Neural cell (in vitro differentiated cells): Measurements from ENCODE around the gene PLA2G6. TPM values are rescaled to one million over a fixed set of nuclear protein-coding genes. Genes with fewer than 3 reads are reported as not detected.

ENCODE experiments used
- H2AFZ ChIP-seq: fragments of 200-600, 300-800 bp; sonication (generic), shearing (Covaris generic); 2 replicates; pipeline ENCODE4 v1.6.0; 2014; ENCODE audit warnings: low read depth, mild to moderate bottlenecking, antibody characterized with exemption, low read length, moderate library complexity
- H3F3A ChIP-seq: fragments of 200-600 bp; shearing (Covaris generic); 2 replicates; pipeline ENCODE4 v1.6.1; 2016; ENCODE audit warnings: mild to moderate bottlenecking, moderate library complexity, mixed read lengths, antibody characterized with exemption, low read length; ENCODE audit not compliant: insufficient read depth, poor library complexity, severe bottlenecking
- H3K27ac ChIP-seq: fragments of 200-600, 300-800 bp; sonication (generic), shearing (Covaris generic); 2 replicates; pipeline ENCODE4 v1.5.1; 2014; ENCODE audit warnings: mild to moderate bottlenecking, low read length, moderate library complexity
- H3K27me3 ChIP-seq: fragments of 300-800, 200-600 bp; sonication (generic), shearing (Covaris generic); 2 replicates; pipeline ENCODE4 v1.6.0; 2014; ENCODE audit warnings: mild to moderate bottlenecking, low read depth, low read length, moderate library complexity; ENCODE audit not compliant: insufficient read depth
- H3K36me3 ChIP-seq: fragments of 300-800, 200-600 bp; sonication (generic), shearing (Covaris generic); 2 replicates; pipeline ENCODE4 v1.5.1; 2014; ENCODE audit warnings: mild to moderate bottlenecking, antibody characterized with exemption, low read length, moderate library complexity; ENCODE audit not compliant: insufficient read depth
- H3K4me2 ChIP-seq: fragments of 300-800, 200-600 bp; sonication (generic), shearing (Covaris generic); 2 replicates; pipeline ENCODE4 v1.6.0; 2014; ENCODE audit warnings: mild to moderate bottlenecking, low read length
- H3K4me3 ChIP-seq: fragments of 300-800, 200-600 bp; sonication (generic), shearing (Covaris generic); 2 replicates; pipeline ENCODE4 v1.5.1; 2014; ENCODE audit warnings: mild to moderate bottlenecking, low read length, moderate library complexity
- H3K79me2 ChIP-seq: fragments of 200-600 bp; shearing (Covaris generic); replicated peaks from 2 replicates; pipeline ENCODE4 v1.6.0; 2014; ENCODE audit warnings: mild to moderate bottlenecking, low read length, moderate library complexity; ENCODE audit not compliant: insufficient read depth
- H3K9ac ChIP-seq: fragments of 300-800, 200-600 bp; sonication (generic), shearing (Covaris generic); 2 replicates; pipeline ENCODE4 v1.6.1; 2016; ENCODE audit warnings: mild to moderate bottlenecking, low read length, mixed read lengths
- H3K9me2 ChIP-seq: fragments of 200-600 bp; shearing (Covaris generic); 2 replicates; pipeline ENCODE4 v1.6.1; 2016; ENCODE audit warnings: mild to moderate bottlenecking, low read length, mixed read lengths; ENCODE audit not compliant: insufficient read depth
- H3K9me3 ChIP-seq: fragments of 200-600, 300-800 bp; sonication (generic), shearing (Covaris generic); 2 replicates; pipeline ENCODE4 v1.6.1; 2016; ENCODE audit warnings: mild to moderate bottlenecking, mixed run types, low read length, moderate library complexity, mixed read lengths
- H4K20me1 ChIP-seq: fragments of 200-600 bp; shearing (Covaris generic); 2 replicates; pipeline ENCODE4 v1.6.1; 2016; ENCODE audit warnings: mild to moderate bottlenecking, mixed run types; ENCODE audit not compliant: insufficient read depth
- CTCF ChIP-seq: fragments of 450-650 bp; IDR thresholded peaks from 2 replicates; pipeline ENCODE4 v1.5.1; 2014; ENCODE audit warnings: antibody characterized with exemption, mild to moderate bottlenecking, moderate library complexity; ENCODE audit not compliant: poor library complexity, severe bottlenecking
- EP300 ChIP-seq: fragments of 450-650 bp; conservative IDR thresholded peaks from 2 replicates; pipeline ENCODE4 v1.6.1; 2014; ENCODE audit warnings: antibody characterized with exemption, mild to moderate bottlenecking, moderate library complexity; ENCODE audit not compliant: poor library complexity, severe bottlenecking
- EZH2 ChIP-seq: fragments of 200-600, 300-800 bp; shearing (Covaris generic), sonication (generic); IDR thresholded peaks from 2 replicates; pipeline ENCODE4 v1.6.1; 2014; ENCODE audit warnings: antibody characterized with exemption, low read length, borderline replicate concordance, mild to moderate bottlenecking; ENCODE audit not compliant: insufficient read depth, poor library complexity, severe bottlenecking
- MXI1 ChIP-seq: fragments of 450-650 bp; conservative IDR thresholded peaks from 2 replicates; pipeline ENCODE4 v1.6.1; 2014; ENCODE audit warnings: antibody characterized with exemption, mild to moderate bottlenecking; ENCODE audit not compliant: poor library complexity, severe bottlenecking
- POLR2AphosphoS5 ChIP-seq: IDR thresholded peaks from 2 replicates; pipeline ENCODE4 v1.6.1; 2012
- RAD21 ChIP-seq: fragments of 450-650 bp; conservative IDR thresholded peaks from 2 replicates; pipeline ENCODE4 v1.6.1; 2014; ENCODE audit warnings: antibody characterized with exemption, mild to moderate bottlenecking, moderate library complexity
- REST ChIP-seq: IDR thresholded peaks from 2 replicates; pipeline ENCODE4 v1.6.1; 2012; ENCODE audit warnings: borderline replicate concordance
- SMC3 ChIP-seq: fragments of 450-650 bp; conservative IDR thresholded peaks from 2 replicates; pipeline ENCODE4 v1.6.1; 2014; ENCODE audit warnings: antibody characterized with exemption, mild to moderate bottlenecking, moderate library complexity; ENCODE audit not compliant: poor library complexity
- TAF1 ChIP-seq: IDR thresholded peaks from 2 replicates; pipeline ENCODE4 v1.6.1; 2012; ENCODE audit warnings: low read depth
- polyA plus RNA-seq: library from polyadenylated mRNA; depleted of rRNA; stranded (reverse); fragments of >200 nt; gene quantifications from 2 replicates; pipeline ENCODE4 v1.2.3, GENCODE V29; 2014

Gene PLA2G6
- polyA plus RNA-seq, 1 donor from 2014 or later, result 18.5 TPM

DNA sequence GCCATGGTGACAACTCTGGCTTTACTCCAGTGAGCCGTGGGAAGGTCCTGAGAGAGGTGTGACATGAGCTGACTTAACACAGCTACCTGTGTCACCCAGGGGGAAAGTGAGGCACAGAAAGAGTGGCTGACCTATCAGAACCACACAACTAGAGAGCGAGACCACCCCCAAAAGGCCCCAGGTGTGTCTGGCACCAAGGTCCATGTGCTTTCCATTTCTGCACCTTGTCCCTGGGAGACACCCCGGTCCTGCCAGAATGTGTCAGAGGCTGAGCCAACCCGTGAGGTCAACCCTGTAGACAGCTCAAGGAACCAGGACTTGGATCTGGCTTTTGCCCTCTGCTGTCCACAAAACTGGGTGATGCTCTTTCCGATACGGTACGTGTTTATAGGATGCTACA lies 29.9 kb upstream of the PLA2G6 start:
- H3K27me3 ChIP-seq, result peaks cover 3% of the 10 kb centered on the region
- H2AFZ ChIP-seq, result no peak overlapping the region
- H3K9ac ChIP-seq, result no peak overlapping the region
- no peak overlapping the region for H3K4me2 ChIP-seq
- H4K20me1 ChIP-seq, result no peaks in the 10 kb centered on the region
- no peak for TF ChIP-seq SMC3
- no peak for TF ChIP-seq TAF1
- no peak for TF ChIP-seq POLR2AphosphoS5
- TF ChIP-seq MXI1, result no peak
- TF ChIP-seq REST, result no peak
- no peaks in the 10 kb centered on the region for H3F3A ChIP-seq
- no peaks in the 10 kb centered on the region for H3K79me2 ChIP-seq
- no peaks in the 10 kb centered on the region for H3K36me3 ChIP-seq
- H3K4me3 ChIP-seq, result no peak overlapping the region
- H3K9me3 ChIP-seq, result no peaks in the 10 kb centered on the region
- H3K27ac ChIP-seq, result no peak overlapping the region
- H3K9me2 ChIP-seq, result no peaks in the 10 kb centered on the region

DNA sequence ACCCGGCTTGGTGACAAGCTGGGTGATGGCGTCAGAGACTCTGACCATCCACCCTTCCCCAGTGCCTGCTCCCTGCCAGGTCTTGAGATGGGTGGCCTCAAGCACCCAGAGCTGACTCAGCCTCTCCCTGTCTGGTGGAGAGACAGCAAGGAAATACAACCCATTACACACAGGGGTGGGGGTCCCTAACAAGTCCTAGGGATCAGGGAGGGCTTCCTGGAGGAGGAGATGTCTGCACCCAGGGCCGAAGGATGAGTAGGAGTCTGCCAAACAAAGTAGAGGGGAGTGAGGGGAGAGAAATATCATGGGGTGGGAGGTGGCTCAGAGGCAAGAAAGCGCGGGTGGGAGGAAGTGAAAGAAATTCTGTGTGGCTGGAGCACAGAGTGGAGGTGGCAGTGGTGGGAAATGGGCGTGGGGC lies 26.9 kb upstream of the PLA2G6 start:
- H3K9ac ChIP-seq, result no peak overlapping the region
- H3K4me2 ChIP-seq, result no peak overlapping the region
- peaks cover 3% of the 10 kb centered on the region for H3K27me3 ChIP-seq
- no peaks in the 10 kb centered on the region for H4K20me1 ChIP-seq
- no peak overlapping the region for H3K4me3 ChIP-seq
- no peak overlapping the region for H3K27ac ChIP-seq
- H3K79me2 ChIP-seq, result no peaks in the 10 kb centered on the region
- no peaks in the 10 kb centered on the region for H3K9me2 ChIP-seq
- TF ChIP-seq MXI1 (no peak), REST (no peak)
- no peaks in the 10 kb centered on the region for H3K36me3 ChIP-seq
- no peaks in the 10 kb centered on the region for H3F3A ChIP-seq
- no peaks in the 10 kb centered on the region for H3K9me3 ChIP-seq
- no peak overlapping the region for H2AFZ ChIP-seq

GRCh38 chr22:38207898-38208432 lies 26.3 kb upstream of the PLA2G6 start:
- Histone ChIP-seq H3K9me3 (no peaks in the 10 kb centered on the region), H3K36me3 (no peaks in the 10 kb centered on the region), H3K9ac (no peak overlapping the region), H3K4me2 (no peak overlapping the region), H3K4me3 (no peak overlapping the region), H3F3A (no peaks in the 10 kb centered on the region), H3K27me3 (peaks cover 9% of the 10 kb centered on the region), H4K20me1 (no peaks in the 10 kb centered on the region), H3K9me2 (no peaks in the 10 kb centered on the region), H3K27ac (no peak overlapping the region), H2AFZ (no peak overlapping the region), H3K79me2 (no peaks in the 10 kb centered on the region)
- TF ChIP-seq EP300, result no peak
- no peak for TF ChIP-seq EZH2
- no peak for TF ChIP-seq RAD21
- TF ChIP-seq SMC3, result no peak
- no peak for TF ChIP-seq TAF1
- no peak for TF ChIP-seq CTCF
- TF ChIP-seq REST, result no peak
- TF ChIP-seq POLR2AphosphoS5, result no peak
- TF ChIP-seq MXI1, result no peak
